H1 (cell line): ENCODE measurements around the gene SLC9A3. TPM values are rescaled to one million over a fixed set of nuclear protein-coding genes. Genes with fewer than 3 reads are reported as not detected.

Experiments used
- CTCF ChIA-PET: fragments of 300-600 bp; sonication (Branson Sonifier 250); formaldehyde crosslinking; loops from one replicate; lab custom pipeline; 2021; ENCODE audit not compliant: partially characterized antibody; lab: Charles Lee
- POLR2A ChIA-PET: fragments of 300-600 bp; sonication (Branson Sonifier 250); formaldehyde crosslinking; loops from one replicate; lab custom pipeline; 2021; ENCODE audit warnings: inconsistent platforms; ENCODE audit not compliant: partially characterized antibody; lab: Charles Lee
- DNase-seq, 2 experiments: peaks; one replicate each; pipeline versions ENCODE4 v3.0.0 to v3.0.0-alpha.2; 2010 to 2022; ENCODE audit warnings: low spot score in 2 of 2, low read depth in 1 of 2, mixed read lengths in 1 of 2
- FAIRE-seq: peaks from 2 replicates; lab custom pipeline; 2011; peaks lifted over from hg19 to GRCh38; lab: Jason Lieb, UNC
- H2AFZ ChIP-seq: 2 replicates; pipeline ENCODE4 v1.8.1; 2012; ENCODE audit warnings: low read length, inconsistent platforms
- H2AK5ac ChIP-seq: 2 replicates; pipeline ENCODE4 v1.6.1; 2013; ENCODE audit warnings: low read depth, low read length
- H2BK120ac ChIP-seq: replicated peaks from 2 replicates; pipeline ENCODE3; 2013; ENCODE audit warnings: low read depth, low read length, inconsistent platforms
- H2BK12ac ChIP-seq: 2 replicates; pipeline ENCODE4 v1.6.1; 2013; ENCODE audit warnings: low read depth, low read length
- H2BK15ac ChIP-seq: 2 replicates; pipeline ENCODE4 v1.6.1; 2013; ENCODE audit warnings: low read length
- H2BK20ac ChIP-seq: 2 replicates; pipeline ENCODE4 v1.6.1; 2013; ENCODE audit warnings: low read length
- H2BK5ac ChIP-seq: 2 replicates; pipeline ENCODE4 v1.6.1; 2013; ENCODE audit warnings: low read depth, low read length
- H3K14ac ChIP-seq: 2 replicates; pipeline ENCODE4 v1.6.1; 2013; ENCODE audit warnings: inconsistent platforms; ENCODE audit not compliant: insufficient read length
- H3K18ac ChIP-seq: 2 replicates; pipeline ENCODE4 v1.6.1; 2013; ENCODE audit warnings: low read length; ENCODE audit errors: extremely low read depth
- H3K23ac ChIP-seq: 2 replicates; pipeline ENCODE4 v1.6.1; 2013; ENCODE audit warnings: inconsistent platforms; ENCODE audit not compliant: insufficient read length
- H3K23me2 ChIP-seq: 2 replicates; pipeline ENCODE4 v1.6.1; 2013; ENCODE audit warnings: low read depth, low read length
- H3K27ac ChIP-seq: 2 replicates; pipeline ENCODE4 v1.6.1; 2011; ENCODE audit warnings: low read depth, low read length, inconsistent platforms
- H3K27me3 ChIP-seq, 4 experiments: replicated peaks in 1 of 4; 1 replicate in 1 of 4; 2 replicates in 3 of 4; pipeline versions ENCODE4 v1.6.1 to v1.8.1; 2011 to 2013; ENCODE audit warnings: low read length in 3 of 4, mild to moderate bottlenecking in 3 of 4, inconsistent platforms in 2 of 4, mixed read lengths in 2 of 4, moderate library complexity in 1 of 4; ENCODE audit not compliant: control insufficient read depth in 3 of 4, insufficient read depth in 3 of 4; ENCODE audit errors: extremely low read depth in 1 of 4
- H3K36me3 ChIP-seq, 4 experiments: 2 replicates each; pipeline versions ENCODE4 v1.6.1 to v1.8.1; 2011 to 2013; ENCODE audit warnings: mild to moderate bottlenecking in 4 of 4, low read length in 3 of 4, moderate library complexity in 2 of 4, control low read depth in 1 of 4, inconsistent platforms in 1 of 4; ENCODE audit not compliant: insufficient read depth in 4 of 4, control insufficient read depth in 2 of 4
- H3K4ac ChIP-seq: replicated peaks from 2 replicates; pipeline ENCODE3; 2013; ENCODE audit warnings: low read length, low read depth, mixed read lengths, inconsistent platforms; ENCODE audit not compliant: insufficient read length
- H3K4me1 ChIP-seq, 4 experiments: replicated peaks in 1 of 4; 1 replicate in 1 of 4; 2 replicates in 3 of 4; pipeline versions ENCODE4 v1.6.1 to v1.8.1; 2011 to 2013; ENCODE audit warnings: low read length in 3 of 4, inconsistent platforms in 2 of 4, mixed read lengths in 1 of 4; ENCODE audit not compliant: insufficient read depth in 4 of 4, control insufficient read depth in 3 of 4
- H3K4me2 ChIP-seq, 2 experiments: 2 replicates each; pipeline versions ENCODE4 v1.6.1 to v1.8.1; 2011 to 2013; ENCODE audit warnings: low read depth in 2 of 2, low read length in 2 of 2, control low read depth in 1 of 2, inconsistent platforms in 1 of 2, mild to moderate bottlenecking in 1 of 2; ENCODE audit not compliant: insufficient read depth in 1 of 2
- H3K4me3 ChIP-seq, 4 experiments: fragments of 200-600, 300-600 bp in 1 of 4; sonication (generic), shearing (Covaris generic), sonication (Bioruptor Twin) in 1 of 4; 2 replicates each; pipeline versions ENCODE4 v1.5.1 to v1.8.1; 2011 to 2016; ENCODE audit warnings: low read length in 4 of 4, low read depth in 3 of 4, control low read depth in 2 of 4, inconsistent platforms in 2 of 4, mild to moderate bottlenecking in 2 of 4, mixed read lengths in 1 of 4, moderate library complexity in 1 of 4; ENCODE audit not compliant: insufficient read depth in 2 of 4; ENCODE audit errors: extremely low read depth in 1 of 4
- H3K56ac ChIP-seq: replicated peaks from 2 replicates; pipeline ENCODE3; 2013; ENCODE audit warnings: low read depth, mild to moderate bottlenecking, mixed read lengths, low read length, inconsistent platforms; ENCODE audit not compliant: insufficient read length
- H3K79me1 ChIP-seq: 2 replicates; pipeline ENCODE4 v1.6.1; 2013; ENCODE audit warnings: low read depth, low read length, control low read depth
- H3K79me2 ChIP-seq, 2 experiments: 2 replicates each; pipeline versions ENCODE4 v1.6.1 to v1.8.1; 2012 to 2013; ENCODE audit warnings: low read length in 2 of 2, mild to moderate bottlenecking in 2 of 2, inconsistent platforms in 1 of 2; ENCODE audit not compliant: insufficient read depth in 2 of 2, control insufficient read depth in 1 of 2
- H3K9ac ChIP-seq, 4 experiments: replicated peaks in 1 of 4; 1 replicate in 1 of 4; 2 replicates in 3 of 4; pipeline versions ENCODE4 v1.6.1 to v1.8.1; 2011 to 2013; ENCODE audit warnings: low read depth in 3 of 4, low read length in 3 of 4, control low read depth in 2 of 4, mild to moderate bottlenecking in 2 of 4, moderate library complexity in 2 of 4, inconsistent platforms in 1 of 4; ENCODE audit errors: extremely low read depth in 1 of 4
- H3K9me3 ChIP-seq, 2 experiments: 2 replicates each; pipeline versions ENCODE4 v1.6.1 to v1.8.1; 2012 to 2013; ENCODE audit warnings: mild to moderate bottlenecking in 2 of 2, moderate library complexity in 2 of 2, control low read depth in 1 of 2, inconsistent platforms in 1 of 2, low read depth in 1 of 2, low read length in 1 of 2, mixed read lengths in 1 of 2; ENCODE audit not compliant: insufficient read depth in 2 of 2
- H4K20me1 ChIP-seq, 2 experiments: replicated peaks in 1 of 2; 2 replicates each; pipeline versions ENCODE3 to v1.8.1; 2011 to 2013; ENCODE audit warnings: inconsistent platforms in 2 of 2, low read length in 2 of 2, mild to moderate bottlenecking in 1 of 2; ENCODE audit not compliant: insufficient read depth in 2 of 2, control insufficient read depth in 1 of 2
- H4K5ac ChIP-seq: 2 replicates; pipeline ENCODE4 v1.6.1; 2013; ENCODE audit warnings: low read length, low read depth, mixed read lengths, inconsistent platforms; ENCODE audit not compliant: insufficient read length
- H4K8ac ChIP-seq: 2 replicates; pipeline ENCODE4 v1.8.0; 2013; ENCODE audit warnings: mild to moderate bottlenecking, moderate library complexity, low read length, inconsistent platforms; ENCODE audit not compliant: insufficient read depth; ENCODE audit errors: extremely low read depth
- H4K91ac ChIP-seq: replicated peaks from 2 replicates; pipeline ENCODE3; 2013; ENCODE audit warnings: low read length, mixed read lengths, inconsistent platforms; ENCODE audit not compliant: insufficient read length
- BRCA1 ChIP-seq: IDR thresholded peaks from 2 replicates; pipeline ENCODE4 v1.6.1; 2012; ENCODE audit warnings: low read depth, low read length, improper control_type of control experiment
- WGBS, 2 experiments: shearing (Covaris generic) in 1 of 2; methylation state at CpG; one replicate each; pipeline versions ENCODE4 v1.1.6 to v1.1.7; 2013 to 2015; ENCODE audit warnings: low lambda C conversion rate in 2 of 2, mixed read lengths in 2 of 2, inconsistent platforms in 1 of 2, low coverage in 1 of 2, missing lambda C conversion rate in 1 of 2; ENCODE audit not compliant: insufficient replicate concordance in 2 of 2, insufficient coverage in 1 of 2, insufficient read length in 1 of 2; ENCODE audit errors: extremely low coverage in 1 of 2, missing lambda C conversion rate in 1 of 2; 5-methylcytosine and 5-hydroxymethylcytosine counted together
- polyA plus RNA-seq, 7 experiments: library from polyadenylated mRNA; depleted of rRNA in 3 of 7; stranded (reverse) in 5 of 7; unstranded in 2 of 7; fragments of >200 nt in 5 of 7; fragments of 200-250 nt in 2 of 7; gene quantifications; 1 replicate in 5 of 7; 2 replicates in 1 of 7; 4 replicates in 1 of 7; pipeline versions ENCODE4 v1.2.1 to v1.2.3, GENCODE V29; 2011 to 2013; ENCODE audit warnings: missing spikeins in 2 of 7, mixed read lengths in 2 of 7
- total RNA-seq: library from RNA; stranded (reverse); fragmentation: NEBNext Ultra II Directional; extraction: Animal tissue kit (Norgen Biotek cat#: 25700); gene quantifications from 2 replicates; pipeline ENCODE4 v1.2.1, GENCODE V29; 2021

SLC9A3 gene
- total and polyA plus RNA-seq, 2 of the 8 experiments (the other 6 are each of a cell fraction or from before 2014, with no cell fraction given): 0.95 to 1.0 TPM

- Histone ChIP-seq H3K23me2 (no peaks in the 10 kb centered on the region), H4K20me1 (peaks cover 2 to 3% of the 10 kb centered on the region in 2 experiments), H3K4me3 (no peak overlapping the region), H4K5ac (no peak overlapping the region), H3K4ac (no peak overlapping the region), H3K4me2 (no peak overlapping the region), H2BK20ac (no peak overlapping the region), H3K79me1 (no peaks in the 10 kb centered on the region), H2AFZ (no peak overlapping the region), H3K9me3 (no peaks in the 10 kb centered on the region), H2BK5ac (no peak overlapping the region), H2BK12ac (no peak overlapping the region), H4K8ac (no peak overlapping the region), H3K4me1 (no peaks in the 10 kb centered on the region), H3K36me3 (peaks cover 0 to 11% (median 3%) of the 10 kb centered on the region in 4 experiments; a peak in 4 of 8 replicates), H3K56ac (no peak overlapping the region), H3K27me3 (no peaks in the 10 kb centered on the region), H3K14ac (no peak overlapping the region), H2BK120ac (no peak overlapping the region), H3K27ac (no peak overlapping the region), H3K79me2 (no peaks in the 10 kb centered on the region), H3K23ac (no peak overlapping the region), H3K9ac (no peak overlapping the region), H2BK15ac (no peak overlapping the region), H3K18ac (no peak overlapping the region), H2AK5ac (no peak overlapping the region; the same call in 1 of the 2 replicates), H4K91ac (no peak overlapping the region)
- 92% methylated on average over 18 of the region's 18 CpGs; no CpG with 5 or more reads in 1 of the 2 experiments for WGBS, 2 experiments
- ChIA-PET CTCF (interaction anchor here (4.0 kb wide), 1 partner anchor 18 kb away, joined by 14 read pairs; no protein-coding TSS in a partner anchor), POLR2A (no interaction called here)
- FAIRE-seq (no peak), DNase-seq (no peak)
- no peak for TF ChIP-seq BRCA1
These were observed 60.3 kb downstream of the SLC9A3 start for GRCh38 chr5:463952-464351.
